GM19035 (cell line): ENCODE results near the gene IGSF5.

ENCODE experiments used
- ATAC-seq: cut with Tn5 transposase; IDR thresholded peaks from one replicate; pipeline ENCODE4 v1.9.1; 2021; ENCODE audit not compliant: unreplicated experiment

Gene IGSF5

GRCh38 chr21:39812983-39813382 lies 68.0 kb downstream of the IGSF5 start:
- ATAC-seq = no peak

GRCh38 chr21:39818557-39818956 lies 73.6 kb downstream of the IGSF5 start:
- ATAC-seq = no peak

- ATAC-seq = no peak
Observed at GRCh38 chr21:39822042-39822441, 77.1 kb downstream of the IGSF5 start.

GRCh38 chr21:39825250-39825649 lies 80.3 kb downstream of the IGSF5 start:
- ATAC-seq = no peak

GRCh38 chr21:39834543-39834942 lies 89.6 kb downstream of the IGSF5 start:
- no peak for ATAC-seq

GRCh38 chr21:39837861-39838359 lies 92.9 kb downstream of the IGSF5 start:
- ATAC-seq = no peak

- no peak for ATAC-seq
Observed at GRCh38 chr21:39840373-39841097, 95.6 kb downstream of the IGSF5 start.

- ATAC-seq = no peak
Observed at GRCh38 chr21:39842741-39843459, 97.9 kb downstream of the IGSF5 start.

GRCh38 chr21:39843483-39843882 lies 98.5 kb downstream of the IGSF5 start:
- no peak for ATAC-seq

- no peak for ATAC-seq
Observed at GRCh38 chr21:39843916-39844315, 98.9 kb downstream of the IGSF5 start.

GRCh38 chr21:39845571-39846130 lies 100.7 kb downstream of the IGSF5 start:
- no peak for ATAC-seq

GRCh38 chr21:39847877-39848276 lies 102.9 kb downstream of the IGSF5 start:
- no peak for ATAC-seq

- no peak for ATAC-seq
Observed at GRCh38 chr21:39849014-39849655, 104.2 kb downstream of the IGSF5 start.

GRCh38 chr21:39850333-39850732 lies 105.3 kb downstream of the IGSF5 start:
- no peak for ATAC-seq

GRCh38 chr21:39851002-39851618 lies 106.1 kb downstream of the IGSF5 start:
- ATAC-seq = no peak
